GM19463 (cell line): ENCODE results near the gene SART3.
A peak's percentile ranks its signal among the peaks of the same experiment; 100 is the strongest.

Experiments used
- ATAC-seq: cut with Tn5 transposase; IDR thresholded peaks from one replicate; pipeline ENCODE4 v1.9.1; 2021; ENCODE audit warnings: mild to moderate bottlenecking, moderate library complexity; ENCODE audit not compliant: unreplicated experiment

SART3 gene, protein sequence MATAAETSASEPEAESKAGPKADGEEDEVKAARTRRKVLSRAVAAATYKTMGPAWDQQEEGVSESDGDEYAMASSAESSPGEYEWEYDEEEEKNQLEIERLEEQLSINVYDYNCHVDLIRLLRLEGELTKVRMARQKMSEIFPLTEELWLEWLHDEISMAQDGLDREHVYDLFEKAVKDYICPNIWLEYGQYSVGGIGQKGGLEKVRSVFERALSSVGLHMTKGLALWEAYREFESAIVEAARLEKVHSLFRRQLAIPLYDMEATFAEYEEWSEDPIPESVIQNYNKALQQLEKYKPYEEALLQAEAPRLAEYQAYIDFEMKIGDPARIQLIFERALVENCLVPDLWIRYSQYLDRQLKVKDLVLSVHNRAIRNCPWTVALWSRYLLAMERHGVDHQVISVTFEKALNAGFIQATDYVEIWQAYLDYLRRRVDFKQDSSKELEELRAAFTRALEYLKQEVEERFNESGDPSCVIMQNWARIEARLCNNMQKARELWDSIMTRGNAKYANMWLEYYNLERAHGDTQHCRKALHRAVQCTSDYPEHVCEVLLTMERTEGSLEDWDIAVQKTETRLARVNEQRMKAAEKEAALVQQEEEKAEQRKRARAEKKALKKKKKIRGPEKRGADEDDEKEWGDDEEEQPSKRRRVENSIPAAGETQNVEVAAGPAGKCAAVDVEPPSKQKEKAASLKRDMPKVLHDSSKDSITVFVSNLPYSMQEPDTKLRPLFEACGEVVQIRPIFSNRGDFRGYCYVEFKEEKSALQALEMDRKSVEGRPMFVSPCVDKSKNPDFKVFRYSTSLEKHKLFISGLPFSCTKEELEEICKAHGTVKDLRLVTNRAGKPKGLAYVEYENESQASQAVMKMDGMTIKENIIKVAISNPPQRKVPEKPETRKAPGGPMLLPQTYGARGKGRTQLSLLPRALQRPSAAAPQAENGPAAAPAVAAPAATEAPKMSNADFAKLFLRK

DNA sequence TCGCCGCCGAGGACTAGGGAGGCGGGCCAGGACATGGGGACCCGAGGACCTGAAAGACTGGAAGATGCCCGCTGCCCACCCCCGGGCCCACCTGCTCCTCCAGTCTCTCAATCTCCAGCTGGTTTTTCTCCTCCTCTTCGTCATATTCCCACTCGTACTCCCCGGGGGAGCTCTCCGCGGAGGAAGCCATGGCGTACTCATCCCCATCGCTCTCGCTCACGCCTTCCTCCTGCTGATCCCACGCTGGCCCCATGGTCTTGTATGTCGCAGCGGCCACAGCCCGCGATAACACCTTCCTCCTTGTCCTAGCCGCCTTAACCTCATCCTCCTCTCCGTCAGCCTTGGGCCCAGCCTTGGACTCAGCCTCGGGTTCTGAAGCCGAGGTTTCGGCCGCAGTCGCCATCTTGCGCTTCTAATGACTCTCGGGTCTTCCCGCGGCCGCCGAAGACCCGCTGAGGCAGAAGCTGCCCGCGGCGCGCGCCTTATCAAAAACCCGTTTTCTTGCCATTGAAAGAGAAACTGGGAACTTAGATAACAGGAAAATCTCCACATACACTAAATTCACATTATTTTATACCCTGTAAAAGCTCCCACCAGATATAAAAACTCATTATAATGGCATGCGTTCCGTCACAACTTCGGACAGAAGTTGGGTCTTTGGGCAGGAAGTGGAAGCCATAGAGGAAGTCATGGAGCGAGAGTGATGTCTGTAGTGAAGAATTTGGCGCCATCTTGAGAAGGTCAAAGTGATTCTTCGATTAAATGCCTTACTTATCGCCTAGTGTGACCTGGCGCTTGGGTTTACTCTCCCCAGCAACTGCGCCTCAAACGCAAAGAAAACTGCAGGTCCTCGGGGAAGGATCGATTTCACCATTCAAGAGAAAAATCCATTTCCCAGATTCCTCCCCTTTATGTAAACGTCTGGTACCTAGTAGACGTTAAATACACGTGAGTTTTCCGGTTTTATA lies at the start of gene SART3:
TSS of gene SART3 (minus strand) at position 422 of the 968 bp plus-strand sequence. CDS start at position 403, 19 bp downstream.
- ATAC-seq: peak; percentile 34

GRCh38 chr12:108610336-108610815 lies 49.4 kb upstream of the SART3 start:
- no peak for ATAC-seq

DNA sequence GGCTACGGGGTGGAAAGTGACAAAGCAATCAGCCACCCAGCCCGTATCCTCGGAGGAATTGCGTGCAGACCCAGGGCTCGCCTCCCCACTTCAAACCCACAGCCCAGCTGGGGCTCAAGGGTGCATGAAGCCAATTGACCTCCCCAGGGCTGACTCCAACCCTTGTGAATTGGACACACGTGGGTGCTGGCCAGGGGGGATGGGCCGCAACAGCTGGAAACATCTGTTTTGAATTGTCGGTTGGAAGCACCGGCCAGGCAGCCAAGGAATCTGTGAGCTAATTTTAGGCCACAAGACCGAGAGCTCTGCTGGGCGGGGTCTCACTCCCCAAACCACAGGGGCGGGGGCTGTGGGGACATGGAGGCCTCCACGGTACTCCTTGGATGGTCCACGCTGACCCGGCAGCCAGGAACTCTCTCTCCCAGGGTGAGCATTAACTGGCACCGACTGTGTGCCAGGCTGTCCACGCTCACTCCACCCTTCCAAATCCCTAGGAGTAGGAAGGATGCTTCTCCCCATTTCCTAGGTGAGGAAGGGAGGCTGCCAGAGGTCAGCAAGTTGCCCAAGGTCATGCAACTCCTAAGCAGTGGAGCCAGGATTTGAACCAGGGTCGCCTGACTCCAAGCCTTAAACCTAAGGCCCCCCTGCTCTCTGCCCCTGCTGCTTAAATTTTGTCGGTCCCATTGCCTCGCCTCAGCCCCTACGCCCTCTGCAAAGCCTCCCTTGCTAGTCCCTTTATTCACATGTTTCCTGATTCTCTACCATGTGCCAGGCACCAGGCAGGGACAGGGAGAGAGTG lies 48.8 kb upstream of the SART3 start:
- ATAC-seq: peak; percentile 62

- ATAC-seq: no peak
These were observed 47.6 kb upstream of the SART3 start for GRCh38 chr12:108608616-108609015.

DNA sequence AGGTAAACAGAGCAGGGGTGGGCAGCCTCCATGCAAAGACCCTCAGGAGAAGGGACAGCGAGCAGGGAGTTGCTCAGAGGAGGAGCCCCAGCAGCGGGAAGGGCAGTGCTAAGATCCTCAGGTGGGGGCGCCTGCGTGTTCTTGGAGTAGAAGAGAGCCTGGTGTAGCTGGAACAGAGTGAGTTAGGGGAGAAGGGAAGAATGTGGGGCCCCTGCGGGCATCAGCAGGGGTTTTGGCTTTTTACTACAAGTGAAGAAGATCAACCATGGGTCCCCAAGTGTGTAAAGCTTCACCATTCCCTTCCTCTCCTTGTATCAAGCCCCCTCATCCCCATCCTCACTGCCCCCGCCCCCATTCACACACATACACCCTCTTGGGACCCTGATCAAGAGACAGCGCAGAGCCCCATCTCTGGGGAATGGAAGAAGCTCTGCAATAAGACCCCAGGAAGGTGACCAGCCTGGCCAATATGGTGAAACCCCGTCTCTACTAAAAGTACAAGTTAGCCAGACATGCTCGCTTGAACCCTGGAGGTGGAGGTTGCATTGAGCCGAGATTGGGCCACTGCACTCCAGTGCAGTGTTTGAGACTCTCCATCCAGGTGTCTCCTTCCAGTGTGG lies 47.1 kb upstream of the SART3 start:
- no peak for ATAC-seq

DNA sequence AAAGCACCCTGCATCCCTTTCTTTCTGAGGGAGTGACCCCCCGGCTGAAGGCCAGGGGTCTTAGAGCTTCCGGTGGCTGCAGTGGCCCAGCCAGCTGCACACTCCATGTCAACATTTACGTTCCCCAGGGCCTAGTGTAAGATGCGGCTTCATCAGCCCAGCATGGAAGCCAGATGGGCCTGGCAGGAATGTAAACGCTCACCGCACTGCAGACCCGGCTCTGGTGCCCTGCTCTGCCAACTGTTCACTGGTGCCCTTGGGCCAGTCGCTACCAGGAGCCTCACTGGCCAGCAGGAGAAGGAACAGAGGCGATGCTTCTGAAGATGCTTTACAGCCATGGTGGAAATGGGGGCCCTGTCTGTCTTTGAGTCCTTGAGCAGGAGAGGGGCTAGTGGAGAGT lies 45.5 kb upstream of the SART3 start:
- no peak for ATAC-seq

GRCh38 chr12:108605690-108606406 lies 44.9 kb upstream of the SART3 start:
- ATAC-seq: no peak

- no peak for ATAC-seq
These were observed 44.2 kb upstream of the SART3 start for GRCh38 chr12:108605000-108605689.

GRCh38 chr12:108604208-108604941 lies 43.4 kb upstream of the SART3 start:
- no peak for ATAC-seq

DNA sequence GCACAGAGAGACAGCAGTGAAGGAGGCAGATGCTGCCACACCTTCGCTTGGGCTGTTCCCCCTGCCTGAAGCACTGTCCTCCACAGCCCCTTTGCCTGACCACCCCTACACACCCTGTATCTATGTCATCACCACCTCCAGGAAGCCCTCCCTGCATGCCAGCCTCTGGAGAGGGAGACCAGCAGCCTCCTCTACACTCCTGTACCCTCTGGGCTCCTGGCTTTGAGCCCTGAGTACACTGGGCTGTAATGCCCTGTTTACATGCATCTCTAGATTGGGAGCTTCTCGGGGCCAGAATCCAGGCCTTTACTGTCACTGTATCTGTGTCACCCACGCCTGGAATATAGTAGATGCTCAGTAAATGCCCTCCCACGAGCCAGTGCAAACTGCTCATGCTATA lies 42.8 kb upstream of the SART3 start:
- no peak for ATAC-seq

DNA sequence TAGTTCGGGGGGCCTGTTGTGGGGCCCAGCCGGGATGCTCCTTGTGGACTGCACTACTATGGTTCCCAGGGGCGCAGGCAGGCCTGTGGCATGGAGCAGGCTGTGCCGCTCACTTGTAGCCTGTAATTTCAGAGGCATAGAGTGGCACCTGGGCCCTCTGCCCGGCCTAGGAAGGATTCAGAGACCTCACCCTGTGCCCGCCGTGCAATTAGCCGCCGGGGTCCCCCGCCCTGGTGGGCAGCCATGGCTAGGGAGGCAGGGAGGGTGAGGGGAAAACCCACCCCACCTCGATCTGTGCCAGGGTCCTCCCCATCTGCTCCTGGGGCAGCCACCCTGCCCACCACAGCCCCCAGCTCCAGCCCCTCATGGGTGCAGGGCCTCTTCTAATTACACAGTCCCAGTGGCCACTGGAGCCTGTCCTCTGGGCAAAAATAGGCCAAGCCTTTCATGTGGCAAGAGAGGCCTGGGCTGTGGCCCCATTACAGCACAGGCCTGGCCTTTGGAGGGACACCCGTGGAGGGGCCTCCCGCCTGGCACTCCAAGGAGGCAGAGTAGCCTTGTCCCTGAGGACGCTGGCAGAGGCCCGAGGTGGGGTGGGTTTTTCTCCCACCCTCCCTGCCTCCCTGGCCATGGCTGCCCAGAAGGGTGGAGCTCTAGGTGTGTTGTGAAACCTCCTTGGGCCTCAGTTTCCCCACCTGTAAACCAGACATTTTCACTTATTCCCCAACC lies 42.2 kb upstream of the SART3 start:
- ATAC-seq: no peak

DNA sequence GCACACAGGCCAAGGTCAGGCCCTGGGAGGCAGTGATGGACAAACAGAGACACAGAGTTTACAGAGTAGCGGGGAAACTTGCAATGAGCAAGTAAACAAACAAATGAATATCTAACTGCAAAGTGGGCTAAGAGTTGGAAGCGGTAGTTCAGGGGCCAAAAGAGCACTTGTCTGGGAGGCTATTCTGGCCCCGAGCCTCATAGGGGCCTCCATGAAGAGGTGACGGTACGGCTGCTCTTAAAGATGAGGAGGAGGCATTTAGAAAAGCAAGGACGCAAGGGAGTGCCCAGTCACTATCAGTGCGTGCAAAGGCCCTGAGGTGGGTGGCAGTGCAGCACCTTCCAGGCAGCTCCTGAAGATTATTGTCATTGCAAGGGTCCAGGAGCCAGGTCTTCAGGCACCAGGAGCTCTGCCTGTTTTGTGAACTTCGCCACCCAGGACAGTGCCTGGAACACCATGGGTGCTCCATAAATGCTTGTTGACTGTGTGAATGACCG lies 41.3 kb upstream of the SART3 start:
- no peak for ATAC-seq

DNA sequence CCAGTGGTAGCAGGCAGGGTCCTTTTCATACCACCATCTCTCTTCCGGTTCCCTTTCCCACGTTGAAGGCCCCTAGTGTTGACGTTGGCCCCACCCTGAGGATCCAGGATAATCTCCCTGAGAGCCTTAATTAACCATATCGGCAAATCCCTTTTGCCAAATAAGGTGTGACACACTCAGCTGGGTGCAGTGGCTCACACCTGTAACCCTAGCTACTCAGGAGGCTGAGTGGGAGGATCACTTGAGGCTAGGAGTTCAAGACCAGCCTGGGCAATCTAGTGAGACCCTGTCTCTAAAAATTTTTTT lies 39.7 kb upstream of the SART3 start:
- ATAC-seq: no peak

DNA sequence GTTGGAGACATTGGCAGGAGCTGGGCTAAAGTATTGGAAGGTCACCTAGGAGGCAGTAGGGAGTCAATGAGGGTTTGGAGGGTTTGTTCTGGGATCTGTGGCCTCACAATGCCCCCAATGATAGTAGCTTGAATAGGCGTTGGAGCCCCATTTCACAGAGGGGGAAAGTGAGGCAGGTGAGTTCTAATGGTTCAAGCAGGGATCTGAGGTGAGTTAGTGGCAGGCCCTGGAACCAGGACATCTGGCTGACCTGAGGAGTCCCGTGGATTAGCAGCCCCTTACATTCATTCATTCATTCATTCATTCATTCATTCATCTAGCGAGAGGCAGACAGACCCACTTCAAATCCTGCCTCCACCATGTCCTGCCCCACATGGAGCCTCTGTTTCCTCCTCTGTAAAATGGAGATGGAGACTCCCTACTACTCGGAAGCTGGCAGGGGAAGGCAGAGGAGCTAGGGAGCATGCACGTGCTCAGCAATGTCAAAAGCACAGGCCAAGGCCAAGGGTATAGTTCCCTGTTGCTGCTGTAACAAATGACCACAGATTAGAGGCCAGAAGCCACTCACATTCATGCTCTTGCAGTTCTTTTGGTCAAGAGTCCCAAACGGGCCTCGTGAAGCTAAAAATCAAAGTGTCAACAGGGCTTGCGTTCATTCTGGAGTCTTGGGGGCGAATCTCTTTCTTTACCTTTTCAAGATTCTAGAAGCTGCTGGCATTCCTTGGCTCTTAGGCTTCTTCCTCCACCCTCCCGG lies 39.2 kb upstream of the SART3 start:
- no peak for ATAC-seq

DNA sequence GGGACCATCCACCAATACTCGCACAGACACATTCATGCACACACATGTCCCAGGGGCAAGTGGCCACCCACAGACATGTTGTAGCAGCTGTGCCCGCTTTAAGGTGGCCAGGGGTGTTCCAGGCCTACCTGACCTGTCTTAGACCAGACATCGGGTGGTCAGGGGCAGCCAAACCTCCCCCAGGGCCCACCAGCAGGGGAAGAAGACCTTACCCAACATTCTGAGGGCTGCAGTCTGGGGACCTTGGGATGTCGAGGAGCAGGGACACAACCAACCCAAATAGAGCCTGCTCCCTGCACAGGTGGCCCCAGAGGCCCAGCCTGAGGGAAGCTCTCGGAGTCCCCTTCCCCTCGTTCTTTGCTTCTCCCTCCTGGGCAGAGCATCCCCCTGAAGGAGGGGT lies 38.6 kb upstream of the SART3 start:
- ATAC-seq: no peak
